HUES6 (cell line): ENCODE measurements around the gene NCF2.

Experiments
- H3K27ac ChIP-seq: 2 replicates; pipeline ENCODE4 v1.7.0; 2013; ENCODE audit warnings: low read depth, mild to moderate bottlenecking, low read length, inconsistent platforms
- H3K27me3 ChIP-seq: 2 replicates; pipeline ENCODE4 v1.6.1; 2013; ENCODE audit warnings: low read length; ENCODE audit not compliant: control insufficient read depth, insufficient read depth
- H3K36me3 ChIP-seq: 2 replicates; pipeline ENCODE4 v1.6.1; 2013; ENCODE audit warnings: low read length; ENCODE audit not compliant: control insufficient read depth, insufficient read depth
- H3K4me1 ChIP-seq: 2 replicates; pipeline ENCODE4 v1.6.1; 2013; ENCODE audit warnings: low read length; ENCODE audit not compliant: control insufficient read depth, insufficient read depth
- H3K4me3 ChIP-seq: 2 replicates; pipeline ENCODE4 v1.5.1; 2013; ENCODE audit warnings: low read depth, low read length
- H3K9ac ChIP-seq: one replicate; pipeline ENCODE4 v1.6.1; 2013; ENCODE audit warnings: mild to moderate bottlenecking, low read length
- H3K9me3 ChIP-seq: 2 replicates; pipeline ENCODE4 v1.6.1; 2013; ENCODE audit warnings: low read depth, low read length; ENCODE audit not compliant: control insufficient read depth, insufficient read depth

Gene NCF2

DNA sequence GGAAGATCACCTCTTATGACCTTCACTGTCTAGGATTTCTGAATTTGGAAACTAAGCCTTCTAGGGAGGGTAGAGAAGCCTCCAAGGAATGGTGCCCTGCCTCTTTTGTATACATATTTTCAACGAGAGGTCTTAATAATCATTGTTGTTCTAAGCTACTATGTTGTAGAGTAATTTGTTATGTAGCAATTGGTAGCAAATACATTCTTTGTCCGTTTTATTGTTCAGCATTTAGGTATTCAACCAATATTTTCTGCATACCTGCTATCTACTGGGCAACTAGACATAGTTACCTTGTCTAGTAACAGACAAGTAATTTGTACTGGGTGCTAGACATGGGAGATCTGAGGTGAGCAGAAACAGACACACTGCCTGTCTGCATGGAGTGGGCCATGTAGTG, 20.8 kb upstream of the NCF2 start:
- no peak overlapping the region for H3K27ac ChIP-seq
- no peaks in the 10 kb centered on the region for H3K36me3 ChIP-seq
- no peaks in the 10 kb centered on the region for H3K27me3 ChIP-seq
- no peak overlapping the region for H3K9ac ChIP-seq
- no peak overlapping the region for H3K4me3 ChIP-seq
- H3K9me3 ChIP-seq: no peaks in the 10 kb centered on the region
- no peaks in the 10 kb centered on the region for H3K4me1 ChIP-seq

DNA sequence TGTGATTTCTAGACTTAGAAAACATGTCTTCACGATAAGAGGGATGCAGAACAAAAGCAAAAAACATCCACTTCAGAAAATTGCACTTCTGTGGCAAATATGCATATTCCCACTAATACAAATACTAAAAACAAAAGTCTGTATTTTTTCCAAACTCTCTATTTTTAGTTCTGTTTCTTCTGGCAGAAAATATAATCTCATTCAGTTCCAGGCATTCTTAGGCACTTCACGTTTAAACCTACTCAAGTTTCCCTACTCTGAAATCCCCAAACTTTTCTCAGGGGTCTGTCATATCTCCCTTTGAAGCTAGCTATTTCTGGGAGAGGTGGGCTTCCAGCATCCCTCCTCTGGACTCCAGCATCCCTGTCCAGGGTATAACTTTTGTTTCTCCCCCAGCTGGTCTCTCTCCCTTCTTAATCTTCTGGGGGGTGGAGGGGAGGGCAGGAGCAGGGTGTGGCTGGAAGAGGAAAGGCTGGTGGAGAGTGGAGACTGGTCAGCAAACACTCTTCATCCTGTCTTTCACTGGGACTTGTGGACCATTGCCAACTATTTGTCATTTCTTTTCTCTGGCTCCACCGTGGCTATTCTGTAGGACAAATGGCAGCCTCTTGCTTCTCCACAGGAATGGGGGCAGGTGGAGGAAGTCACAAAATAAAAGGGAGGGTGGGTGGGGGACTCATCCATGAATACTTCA, 19.6 kb upstream of the NCF2 start:
- Histone ChIP-seq H3K9me3 (no peaks in the 10 kb centered on the region), H3K4me1 (no peaks in the 10 kb centered on the region), H3K36me3 (no peaks in the 10 kb centered on the region), H3K27ac (no peak overlapping the region), H3K27me3 (no peaks in the 10 kb centered on the region), H3K4me3 (no peak overlapping the region), H3K9ac (no peak overlapping the region)

DNA sequence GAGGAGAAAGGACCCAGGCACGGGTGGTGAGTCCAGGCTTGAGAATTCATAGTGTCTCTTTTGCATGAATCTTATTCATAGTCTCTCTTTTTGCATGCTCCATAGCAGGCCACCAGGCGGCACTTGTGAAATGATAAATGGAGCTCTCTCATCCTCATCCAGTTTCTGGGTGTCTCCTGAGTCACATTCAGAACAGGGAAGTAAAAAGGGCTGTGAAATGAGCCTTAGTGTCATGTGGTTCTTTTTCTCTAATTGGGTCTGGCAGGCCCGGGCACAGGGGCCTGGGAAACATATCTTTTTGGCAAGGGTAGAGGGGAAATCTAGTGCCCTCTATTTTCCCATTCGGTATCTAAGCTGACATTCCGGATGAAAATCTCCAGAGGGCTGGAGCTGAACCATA, 19.1 kb upstream of the NCF2 start:
- Histone ChIP-seq H3K27me3 (no peaks in the 10 kb centered on the region), H3K4me3 (no peak overlapping the region), H3K9me3 (no peaks in the 10 kb centered on the region), H3K36me3 (no peaks in the 10 kb centered on the region), H3K27ac (no peak overlapping the region), H3K4me1 (no peaks in the 10 kb centered on the region), H3K9ac (no peak overlapping the region)

DNA sequence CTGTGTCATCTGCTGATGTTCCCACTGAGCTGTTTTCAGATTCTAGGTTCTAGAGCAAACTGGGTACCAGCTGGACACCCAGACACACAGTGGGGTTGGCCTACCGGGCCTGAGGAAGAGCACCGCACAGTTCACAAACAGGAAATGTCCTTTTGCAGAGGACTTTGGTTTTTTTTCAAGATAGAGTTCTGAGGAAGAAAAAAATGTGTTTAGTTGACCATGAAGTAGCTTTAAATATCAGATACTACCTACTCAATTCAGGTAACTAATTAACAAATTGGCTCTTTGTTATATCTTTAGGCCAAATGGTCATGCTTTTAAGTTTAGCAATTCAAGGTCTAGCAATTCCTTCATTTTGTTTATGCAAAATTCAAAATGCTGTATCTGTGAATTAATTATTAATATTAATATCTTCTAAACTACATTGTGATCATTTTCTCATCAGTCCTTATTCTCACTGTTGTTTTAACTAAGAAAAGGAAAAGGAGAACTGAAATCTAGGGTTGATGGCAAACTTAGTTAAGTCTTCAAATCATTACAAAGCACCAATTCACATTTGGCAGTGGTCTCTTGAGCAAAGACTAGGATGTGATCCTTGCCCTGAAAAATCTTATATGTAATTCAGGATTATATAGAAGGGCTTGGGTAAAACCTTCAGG, 17.2 kb upstream of the NCF2 start:
- no peak overlapping the region for H3K27ac ChIP-seq
- H3K36me3 ChIP-seq: no peaks in the 10 kb centered on the region
- H3K27me3 ChIP-seq: no peaks in the 10 kb centered on the region
- H3K9me3 ChIP-seq: no peaks in the 10 kb centered on the region
- H3K9ac ChIP-seq: no peak overlapping the region
- H3K4me3 ChIP-seq: no peak overlapping the region
- no peaks in the 10 kb centered on the region for H3K4me1 ChIP-seq

DNA sequence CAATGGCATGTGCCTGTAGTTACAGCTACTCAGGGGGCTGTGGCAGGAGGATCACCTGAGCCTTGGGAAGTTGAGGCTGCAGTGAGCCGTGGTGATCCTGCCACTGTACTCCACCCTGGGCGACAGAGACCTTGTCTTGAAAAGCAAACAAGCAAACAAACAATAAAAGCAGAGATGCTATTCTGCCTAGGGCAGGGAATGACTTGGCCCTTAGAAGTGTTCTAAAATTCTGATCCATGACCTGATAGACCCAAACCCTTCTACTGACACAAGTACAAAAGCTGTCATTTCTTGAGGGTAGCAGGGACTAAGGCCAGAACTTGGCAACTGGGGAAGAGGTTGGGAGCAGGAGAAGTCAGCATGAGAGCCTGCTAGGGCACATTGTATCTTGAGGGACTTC, 15.6 kb upstream of the NCF2 start:
- no peaks in the 10 kb centered on the region for H3K4me1 ChIP-seq
- H3K36me3 ChIP-seq: no peaks in the 10 kb centered on the region
- H3K4me3 ChIP-seq: no peak overlapping the region
- no peak overlapping the region for H3K27ac ChIP-seq
- no peaks in the 10 kb centered on the region for H3K27me3 ChIP-seq
- H3K9ac ChIP-seq: no peak overlapping the region
- no peaks in the 10 kb centered on the region for H3K9me3 ChIP-seq

DNA sequence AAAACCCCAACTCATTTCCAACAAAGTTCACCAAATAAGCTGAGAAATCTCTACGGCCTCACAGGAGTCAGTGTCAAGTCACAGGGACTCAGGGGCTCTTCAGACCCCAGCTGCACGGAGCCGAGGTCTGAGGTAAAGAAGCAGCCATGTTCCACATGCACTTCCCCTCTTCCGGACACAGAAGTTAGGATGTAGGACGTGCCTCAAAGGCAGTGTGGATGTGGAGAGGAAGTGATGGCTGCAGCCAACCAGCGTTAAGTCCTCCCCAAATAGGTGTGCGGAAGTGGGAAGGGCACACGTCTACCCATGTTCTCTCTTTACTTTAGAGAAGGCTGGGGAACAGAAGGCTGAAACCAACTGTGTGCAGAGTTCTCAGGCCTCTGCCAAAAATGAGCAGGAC, 14.6 kb upstream of the NCF2 start:
- Histone ChIP-seq H3K4me1 (no peaks in the 10 kb centered on the region), H3K9me3 (no peaks in the 10 kb centered on the region), H3K27me3 (no peaks in the 10 kb centered on the region), H3K9ac (no peak overlapping the region), H3K27ac (no peak overlapping the region), H3K4me3 (no peak overlapping the region), H3K36me3 (no peaks in the 10 kb centered on the region)

DNA sequence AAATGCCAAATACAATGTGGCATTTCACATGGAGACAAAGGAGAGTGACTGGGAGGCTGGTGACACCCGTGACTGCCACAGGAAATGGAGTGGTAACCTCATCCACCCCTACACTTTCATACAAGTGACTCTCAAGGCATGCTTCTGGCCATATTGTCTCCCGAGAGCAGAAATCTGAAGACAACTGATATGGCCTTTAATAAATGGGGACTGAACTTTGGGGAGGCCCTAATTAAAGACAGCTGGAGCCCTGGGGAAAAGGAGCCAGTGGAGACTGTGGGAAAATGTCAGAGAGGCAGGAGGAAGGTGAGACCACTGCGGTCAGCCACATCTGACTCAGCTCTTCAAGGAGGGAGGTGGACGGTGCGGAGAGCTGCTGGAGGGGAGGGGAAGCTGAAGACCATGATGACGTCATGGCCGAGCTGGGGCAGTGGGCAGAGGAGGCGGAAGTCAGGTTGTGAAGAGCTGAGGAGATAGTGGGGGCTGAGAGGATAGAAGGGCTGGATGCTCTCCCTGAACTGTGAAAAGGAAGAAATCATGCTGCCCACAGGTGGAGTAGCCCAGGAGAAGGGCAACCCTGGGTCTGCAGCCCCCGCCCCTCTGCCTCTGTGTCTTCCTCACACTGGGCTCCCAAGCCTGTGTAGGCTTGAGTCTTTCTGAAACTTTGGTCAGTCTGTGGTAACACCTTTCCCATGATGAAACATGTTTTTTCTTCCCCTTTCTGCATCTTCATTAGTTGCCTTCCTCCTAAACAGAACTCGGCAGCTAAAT, 14.0 kb upstream of the NCF2 start:
- H3K9ac ChIP-seq: no peak overlapping the region
- H3K4me3 ChIP-seq: no peak overlapping the region
- no peaks in the 10 kb centered on the region for H3K4me1 ChIP-seq
- H3K27ac ChIP-seq: no peak overlapping the region
- H3K9me3 ChIP-seq: no peaks in the 10 kb centered on the region
- H3K36me3 ChIP-seq: no peaks in the 10 kb centered on the region
- H3K27me3 ChIP-seq: no peaks in the 10 kb centered on the region

DNA sequence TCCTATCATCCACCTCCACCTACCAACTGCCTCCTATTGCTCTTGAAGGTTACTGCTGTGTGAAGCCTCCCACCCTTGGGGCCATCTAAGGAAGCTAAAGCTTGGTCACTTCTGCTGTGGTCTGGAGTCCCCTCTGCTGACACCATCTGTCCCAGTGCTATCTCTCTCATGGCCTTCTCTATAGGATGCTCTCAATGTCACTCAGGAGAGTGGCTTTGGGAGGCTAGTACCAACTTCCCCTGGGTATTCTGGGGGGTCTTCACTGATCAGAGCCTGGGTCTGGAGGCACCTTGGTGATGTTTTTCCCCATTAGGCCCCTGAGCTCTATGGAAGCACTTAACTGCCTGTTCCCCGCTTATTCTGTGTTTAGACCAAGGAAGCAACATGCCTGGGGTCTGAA, 12.3 kb upstream of the NCF2 start:
- no peak overlapping the region for H3K27ac ChIP-seq
- H3K4me3 ChIP-seq: no peak overlapping the region
- no peaks in the 10 kb centered on the region for H3K36me3 ChIP-seq
- H3K9ac ChIP-seq: no peak overlapping the region
- H3K9me3 ChIP-seq: no peaks in the 10 kb centered on the region
- no peaks in the 10 kb centered on the region for H3K4me1 ChIP-seq
- no peaks in the 10 kb centered on the region for H3K27me3 ChIP-seq

DNA sequence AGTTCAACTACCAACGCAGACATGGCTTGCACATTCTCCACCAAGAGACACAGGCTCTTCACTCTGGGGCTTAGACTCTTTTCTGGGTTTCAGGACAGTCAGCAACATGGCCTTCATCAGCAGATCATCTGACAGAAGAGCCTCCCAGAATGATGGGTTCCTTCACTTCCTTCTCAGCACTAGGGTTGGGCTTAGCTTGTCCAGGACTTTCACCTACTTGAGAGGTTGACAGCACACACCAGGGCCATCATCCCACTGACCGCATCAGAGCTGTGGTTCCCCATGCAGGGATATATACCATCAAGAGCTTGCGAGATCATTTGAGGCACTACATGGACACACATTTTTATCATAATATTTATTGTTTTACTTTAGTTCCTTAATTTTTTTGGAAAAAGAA, 10.4 kb upstream of the NCF2 start:
- H3K27me3 ChIP-seq: no peaks in the 10 kb centered on the region
- H3K27ac ChIP-seq: no peak overlapping the region
- no peaks in the 10 kb centered on the region for H3K36me3 ChIP-seq
- no peaks in the 10 kb centered on the region for H3K9me3 ChIP-seq
- H3K4me3 ChIP-seq: no peak overlapping the region
- H3K9ac ChIP-seq: no peak overlapping the region
- no peaks in the 10 kb centered on the region for H3K4me1 ChIP-seq

DNA sequence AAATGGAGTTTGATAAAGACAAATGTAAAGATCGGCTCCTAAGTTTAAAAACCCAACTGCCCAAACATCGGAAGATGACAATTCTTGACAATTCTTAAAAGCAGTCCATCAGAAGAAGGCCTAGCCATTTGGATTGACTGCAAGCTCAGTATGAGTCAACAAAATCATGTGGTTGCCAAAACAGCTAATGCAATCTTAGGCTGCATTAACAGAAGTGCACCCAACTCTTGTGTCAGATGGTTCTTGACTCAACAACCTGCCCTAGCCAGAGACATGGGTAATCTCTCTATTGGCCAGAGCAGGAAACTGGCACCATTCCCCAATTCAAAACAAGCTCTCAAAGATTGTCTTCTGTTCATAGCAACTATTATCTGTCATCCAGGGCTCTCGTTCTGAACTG, 9.9 kb upstream of the NCF2 start:
- Histone ChIP-seq H3K36me3 (no peaks in the 10 kb centered on the region), H3K9ac (no peak overlapping the region), H3K9me3 (no peaks in the 10 kb centered on the region), H3K27ac (no peak overlapping the region), H3K4me3 (no peak overlapping the region), H3K27me3 (no peaks in the 10 kb centered on the region), H3K4me1 (no peaks in the 10 kb centered on the region)

DNA sequence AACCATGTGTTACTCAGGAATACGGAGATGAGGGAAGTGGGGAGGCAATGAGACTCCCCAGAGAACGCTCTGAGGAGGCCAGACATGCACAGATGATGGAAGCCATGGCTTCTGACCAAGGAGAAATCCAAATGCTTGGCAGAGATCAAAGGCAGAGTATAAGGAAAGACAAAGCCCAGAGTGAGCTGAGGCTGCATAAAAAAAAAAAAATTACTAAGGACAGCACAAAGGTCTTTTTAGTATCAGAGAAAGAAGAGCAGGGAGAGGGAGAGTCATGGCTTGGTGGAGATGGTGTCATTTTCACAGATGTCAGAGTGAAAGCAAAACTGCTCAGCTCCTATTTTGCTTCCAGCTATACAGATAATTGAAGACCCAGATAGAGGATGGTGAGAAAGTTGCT, 8.1 kb upstream of the NCF2 start:
- Histone ChIP-seq H3K9ac (no peak overlapping the region), H3K4me3 (no peak overlapping the region), H3K36me3 (no peaks in the 10 kb centered on the region), H3K4me1 (peaks cover under 1% of the 10 kb centered on the region; the same call in 1 of the 2 replicates), H3K27me3 (no peaks in the 10 kb centered on the region), H3K27ac (no peak overlapping the region), H3K9me3 (no peaks in the 10 kb centered on the region)
